A549 (cell line): ENCODE measurements around the gene CLDN14. TPM values are rescaled to one million over a fixed set of nuclear protein-coding genes. Genes with fewer than 3 reads are reported as not detected.
A peak's percentile ranks its signal among the peaks of the same experiment; 100 is the strongest.

Source experiments
- ATAC-seq, 2 experiments: fragments of 200-7000 bp in 1 of 2; fragments of >200 bp in 1 of 2; cut with Nextera tagmentation in 1 of 2; cut with Tn5 transposase in 1 of 2; 3 replicates each; pipeline versions ENCODE4 v1.8.0 to v1.9.1; 2018 to 2020; ENCODE audit warnings: mild to moderate bottlenecking in 1 of 2, moderate library complexity in 1 of 2
- CTCF ChIA-PET: fragments of 300-600 bp; sonication (Branson Sonifier 250); formaldehyde crosslinking; extraction: SDS; loops from one replicate; lab custom pipeline; 2021; ENCODE audit warnings: antibody characterized with exemption, inconsistent platforms; lab: Yijun Ruan, JAX
- POLR2A ChIA-PET: fragments of 350-600 bp; formaldehyde crosslinking; extraction: SDS; loops from one replicate; lab custom pipeline; 2021; ENCODE audit warnings: antibody characterized with exemption, inconsistent platforms; lab: Yijun Ruan, JAX
- DNase-seq, 2 experiments: peaks; one replicate each; pipeline versions ENCODE4 v3.0.0 to v3.0.0-alpha.2; 2011 to 2016; ENCODE audit warnings: low read depth in 1 of 2, low spot score in 1 of 2
- FAIRE-seq: peaks from 2 replicates; lab custom pipeline; 2011; peaks lifted over from hg19 to GRCh38; lab: Jason Lieb, UNC
- H3K27ac ChIP-seq, 2 experiments: fragments of >200 bp; sonication (Bioruptor Twin); formaldehyde crosslinking; 3 replicates each; pipeline ENCODE4 v1.5.1; 2016 to 2017
- H3K4me1 ChIP-seq: fragments of >200 bp; sonication (Bioruptor Twin); formaldehyde crosslinking; 3 replicates; pipeline ENCODE4 v1.6.1; 2016
- H3K4me2 ChIP-seq: fragments of >200 bp; sonication (Bioruptor Twin); formaldehyde crosslinking; 3 replicates; pipeline ENCODE4 v1.6.1; 2016
- H3K4me3 ChIP-seq: fragments of >200 bp; sonication (Bioruptor Twin); formaldehyde crosslinking; 3 replicates; pipeline ENCODE4 v1.5.1; 2016
- H3K9me3 ChIP-seq: fragments of >200 bp; sonication (Bioruptor Twin); formaldehyde crosslinking; 3 replicates; pipeline ENCODE4 v1.6.1; 2016
- BHLHE40 ChIP-seq: IDR thresholded peaks from 2 replicates; pipeline ENCODE4 v1.6.1; 2012; ENCODE audit warnings: low read depth, low read length, inconsistent platforms
- CEBPB ChIP-seq, 2 experiments: fragments of >200 bp in 1 of 2; sonication (Bioruptor Twin) in 1 of 2; formaldehyde crosslinking in 1 of 2; IDR thresholded peaks; 2 replicates each; pipeline ENCODE4 v1.6.1; 2012 to 2016
- CHD2 ChIP-seq: fragments of 150-350 bp; IDR thresholded peaks from 2 replicates; pipeline ENCODE4 v1.6.1; 2014; ENCODE audit warnings: low read length; ENCODE audit not compliant: partially characterized antibody
- GATA3 ChIP-seq: IDR thresholded peaks from 2 replicates; pipeline ENCODE4 v1.6.1; 2012; ENCODE audit warnings: borderline replicate concordance
- HDAC2 ChIP-seq: fragments of 200-600 bp; sonication (generic); IDR thresholded peaks from 2 replicates; pipeline ENCODE4 v1.6.1; 2016
- HEYL ChIP-seq: fragments of 250-450 bp; sonication (Bioruptor Pico); IDR thresholded peaks from 2 replicates; pipeline ENCODE4 v1.8.0; 2021; ENCODE audit warnings: mild to moderate bottlenecking, moderate library complexity
- HOXA7 ChIP-seq: fragments of 250-450 bp; sonication (Bioruptor Pico); IDR thresholded peaks from 2 replicates; pipeline ENCODE4 v1.5.0; 2020; ENCODE audit warnings: mild to moderate bottlenecking, moderate library complexity
- KDM5A ChIP-seq: fragments of 200-600 bp; sonication (generic); IDR thresholded peaks from 2 replicates; pipeline ENCODE4 v1.6.1; 2016; ENCODE audit warnings: antibody characterized with exemption, mild to moderate bottlenecking
- MAZ ChIP-seq: fragments of 150-350 bp; IDR thresholded peaks from 2 replicates; pipeline ENCODE4 v1.6.1; 2014; ENCODE audit warnings: antibody characterized with exemption, low read depth, low read length, borderline replicate concordance
- PHF8 ChIP-seq: fragments of 200-600 bp; sonication (generic); IDR thresholded peaks from 2 replicates; pipeline ENCODE4 v1.6.1; 2016; ENCODE audit warnings: low read depth, mild to moderate bottlenecking, antibody characterized with exemption, moderate library complexity, borderline replicate concordance
- POLR2A ChIP-seq: IDR thresholded peaks from 2 replicates; pipeline ENCODE4 v1.6.1; 2012; ENCODE audit warnings: mild to moderate bottlenecking, low read length
- RARB ChIP-seq: fragments of 250-450 bp; sonication (Bioruptor Pico); IDR thresholded peaks from 2 replicates; pipeline ENCODE4 v1.8.0; 2021; ENCODE audit warnings: mild to moderate bottlenecking, moderate library complexity
- SREBF2 ChIP-seq: fragments of 450-650 bp; IDR thresholded peaks from 2 replicates; pipeline ENCODE4 v1.6.1; 2014; ENCODE audit warnings: mild to moderate bottlenecking, moderate library complexity
- WGBS: methylation state at CpG from one replicate; pipeline ENCODE4 v1.1.6; 2017; ENCODE audit errors: missing lambda C conversion rate; 5-methylcytosine and 5-hydroxymethylcytosine counted together
- polyA plus RNA-seq, 4 experiments: library from polyadenylated mRNA; depleted of rRNA in 3 of 4; stranded (reverse); fragments of >200 nt; fragmentation: RNase III in 1 of 4; extraction: RNeasy Plus Mini Kit Qiagen cat#74134 plus additional on column Dnase treatment in 1 of 4; gene quantifications; 2 replicates in 3 of 4; 3 replicates in 1 of 4; pipeline ENCODE4 v1.2.3, GENCODE V29; 2011 to 2017
- TF ChIP-seq, protein P1 (sequence below): IDR thresholded peaks from 2 replicates; pipeline ENCODE4 v1.6.1; 2012
- TF ChIP-seq, protein P2 (sequence below): fragments of 200-600 bp; sonication (generic); IDR thresholded peaks from 2 replicates; pipeline ENCODE4 v1.6.1; 2016; ENCODE audit warnings: antibody characterized with exemption, mild to moderate bottlenecking, moderate library complexity
- TF ChIP-seq, protein P3 (sequence below): IDR thresholded peaks from 2 replicates; pipeline ENCODE4 v1.6.1; 2012
- TF ChIP-seq, protein P4 (sequence below): fragments of >200 bp; sonication (Bioruptor Twin); formaldehyde crosslinking; IDR thresholded peaks from 2 replicates; pipeline ENCODE4 v1.6.1; 2016
- TF ChIP-seq, protein P5 (sequence below): fragments of >200 bp; sonication (Bioruptor Twin); formaldehyde crosslinking; IDR thresholded peaks from 3 replicates; pipeline ENCODE4 v1.5.1; 2016

CLDN14 gene
- polyA plus RNA-seq, 2 of the 4 experiments (the other 2 are of a cell fraction), result not detected

DNA sequence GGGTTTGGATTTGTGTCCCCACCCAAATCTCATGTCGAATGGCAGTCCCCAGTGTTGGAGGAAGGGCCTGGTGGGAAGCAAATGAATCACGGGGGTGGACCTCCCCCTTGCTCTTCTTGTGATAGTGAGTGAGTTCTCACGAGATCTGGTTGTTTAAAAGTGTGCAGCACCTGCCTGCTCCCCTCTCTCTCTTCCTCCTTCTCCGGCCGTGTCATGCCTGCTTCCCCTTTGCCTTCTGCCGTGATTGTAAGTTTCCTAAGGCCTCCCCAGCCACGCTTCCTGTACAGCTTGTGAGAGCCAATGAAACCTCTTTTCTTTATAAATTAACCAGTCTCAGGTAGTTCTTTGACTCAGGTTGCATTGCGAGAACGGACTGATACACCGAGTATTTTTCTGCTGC is 15.9 kb downstream of the CLDN14 start:
- H3K4me2 ChIP-seq, result no peak overlapping the region
- H3K9me3 ChIP-seq, result no peaks in the 10 kb centered on the region
- no peak for ATAC-seq
- TF ChIP-seq, protein P1, sequence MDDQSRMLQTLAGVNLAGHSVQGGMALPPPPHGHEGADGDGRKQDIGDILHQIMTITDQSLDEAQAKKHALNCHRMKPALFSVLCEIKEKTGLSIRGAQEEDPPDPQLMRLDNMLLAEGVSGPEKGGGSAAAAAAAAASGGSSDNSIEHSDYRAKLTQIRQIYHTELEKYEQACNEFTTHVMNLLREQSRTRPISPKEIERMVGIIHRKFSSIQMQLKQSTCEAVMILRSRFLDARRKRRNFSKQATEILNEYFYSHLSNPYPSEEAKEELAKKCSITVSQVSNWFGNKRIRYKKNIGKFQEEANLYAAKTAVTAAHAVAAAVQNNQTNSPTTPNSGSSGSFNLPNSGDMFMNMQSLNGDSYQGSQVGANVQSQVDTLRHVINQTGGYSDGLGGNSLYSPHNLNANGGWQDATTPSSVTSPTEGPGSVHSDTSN, result no peak
- TF ChIP-seq MAZ, result no peak
- TF ChIP-seq HOXA7 (CRISPR knock-in tag), result no peak
- TF ChIP-seq, protein P2, sequence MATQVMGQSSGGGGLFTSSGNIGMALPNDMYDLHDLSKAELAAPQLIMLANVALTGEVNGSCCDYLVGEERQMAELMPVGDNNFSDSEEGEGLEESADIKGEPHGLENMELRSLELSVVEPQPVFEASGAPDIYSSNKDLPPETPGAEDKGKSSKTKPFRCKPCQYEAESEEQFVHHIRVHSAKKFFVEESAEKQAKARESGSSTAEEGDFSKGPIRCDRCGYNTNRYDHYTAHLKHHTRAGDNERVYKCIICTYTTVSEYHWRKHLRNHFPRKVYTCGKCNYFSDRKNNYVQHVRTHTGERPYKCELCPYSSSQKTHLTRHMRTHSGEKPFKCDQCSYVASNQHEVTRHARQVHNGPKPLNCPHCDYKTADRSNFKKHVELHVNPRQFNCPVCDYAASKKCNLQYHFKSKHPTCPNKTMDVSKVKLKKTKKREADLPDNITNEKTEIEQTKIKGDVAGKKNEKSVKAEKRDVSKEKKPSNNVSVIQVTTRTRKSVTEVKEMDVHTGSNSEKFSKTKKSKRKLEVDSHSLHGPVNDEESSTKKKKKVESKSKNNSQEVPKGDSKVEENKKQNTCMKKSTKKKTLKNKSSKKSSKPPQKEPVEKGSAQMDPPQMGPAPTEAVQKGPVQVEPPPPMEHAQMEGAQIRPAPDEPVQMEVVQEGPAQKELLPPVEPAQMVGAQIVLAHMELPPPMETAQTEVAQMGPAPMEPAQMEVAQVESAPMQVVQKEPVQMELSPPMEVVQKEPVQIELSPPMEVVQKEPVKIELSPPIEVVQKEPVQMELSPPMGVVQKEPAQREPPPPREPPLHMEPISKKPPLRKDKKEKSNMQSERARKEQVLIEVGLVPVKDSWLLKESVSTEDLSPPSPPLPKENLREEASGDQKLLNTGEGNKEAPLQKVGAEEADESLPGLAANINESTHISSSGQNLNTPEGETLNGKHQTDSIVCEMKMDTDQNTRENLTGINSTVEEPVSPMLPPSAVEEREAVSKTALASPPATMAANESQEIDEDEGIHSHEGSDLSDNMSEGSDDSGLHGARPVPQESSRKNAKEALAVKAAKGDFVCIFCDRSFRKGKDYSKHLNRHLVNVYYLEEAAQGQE, result no peak
- TF ChIP-seq, protein P3, sequence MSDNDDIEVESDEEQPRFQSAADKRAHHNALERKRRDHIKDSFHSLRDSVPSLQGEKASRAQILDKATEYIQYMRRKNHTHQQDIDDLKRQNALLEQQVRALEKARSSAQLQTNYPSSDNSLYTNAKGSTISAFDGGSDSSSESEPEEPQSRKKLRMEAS, result no peak
- TF ChIP-seq, all 56 proteins: peak for 0
- Histone ChIP-seq H3K4me1 (peaks cover 9% of the 10 kb centered on the region), H3K4me3 (no peak overlapping the region), H3K27ac (no peak overlapping the region)
- POLR2A ChIA-PET, result no interaction called here
- WGBS, result 81% methylated on average over 10 of the region's 10 CpGs
- CTCF ChIA-PET, result no interaction called here
- FAIRE-seq (no peak), DNase-seq (no peak)

DNA sequence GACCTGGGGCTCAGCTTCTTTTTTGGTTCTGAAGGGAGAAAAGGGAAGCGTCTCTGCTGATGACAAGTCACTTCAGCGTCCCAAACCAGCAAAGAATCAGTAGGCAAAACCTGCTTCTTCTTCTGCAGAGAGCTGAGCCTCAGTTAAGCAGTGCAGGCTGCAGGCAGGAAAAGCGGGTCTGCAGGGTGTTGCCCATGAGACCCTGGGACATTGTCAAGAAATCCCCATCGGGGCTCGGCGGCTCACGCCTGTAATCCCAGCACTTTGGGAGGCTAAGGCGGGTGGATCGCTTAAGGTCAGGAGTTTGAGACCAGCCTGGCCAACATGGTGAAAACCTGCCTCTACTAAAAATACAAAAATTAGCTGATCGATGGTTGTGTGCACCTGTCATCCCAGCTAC is 16.7 kb downstream of the CLDN14 start:
- no peak for FAIRE-seq
- Histone ChIP-seq H3K4me3 (no peak overlapping the region), H3K27ac (peak overlapping the region in 1 of 2 experiments; percentile 24; a peak in 1 of 6 replicates), H3K9me3 (no peaks in the 10 kb centered on the region), H3K4me1 (peaks cover 9% of the 10 kb centered on the region)
- no peak for ATAC-seq
- POLR2A ChIA-PET, result no interaction called here
- 97% methylated on average over 10 of the region's 10 CpGs for WGBS
- CTCF ChIA-PET, result interaction anchor here (1.0 kb wide), 1 partner anchor 44 kb away, joined by 3 read pairs; no protein-coding TSS in a partner anchor
- DNase-seq, result no peak
- TF ChIP-seq RARB (CRISPR knock-in tag) (no peak), CHD2 (no peak), GATA3 (no peak), KDM5A (no peak), BHLHE40 (no peak), POLR2A (no peak), PHF8 (no peak), CEBPB (IDR thresholded peaks at IDR 0.05) (no peak), HDAC2 (no peak), SREBF2 (no peak), HEYL (CRISPR knock-in tag) (no peak)
- TF ChIP-seq, protein P4, sequence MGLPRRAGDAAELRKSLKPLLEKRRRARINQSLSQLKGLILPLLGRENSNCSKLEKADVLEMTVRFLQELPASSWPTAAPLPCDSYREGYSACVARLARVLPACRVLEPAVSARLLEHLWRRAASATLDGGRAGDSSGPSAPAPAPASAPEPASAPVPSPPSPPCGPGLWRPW, result no peak
- TF ChIP-seq, protein P5, sequence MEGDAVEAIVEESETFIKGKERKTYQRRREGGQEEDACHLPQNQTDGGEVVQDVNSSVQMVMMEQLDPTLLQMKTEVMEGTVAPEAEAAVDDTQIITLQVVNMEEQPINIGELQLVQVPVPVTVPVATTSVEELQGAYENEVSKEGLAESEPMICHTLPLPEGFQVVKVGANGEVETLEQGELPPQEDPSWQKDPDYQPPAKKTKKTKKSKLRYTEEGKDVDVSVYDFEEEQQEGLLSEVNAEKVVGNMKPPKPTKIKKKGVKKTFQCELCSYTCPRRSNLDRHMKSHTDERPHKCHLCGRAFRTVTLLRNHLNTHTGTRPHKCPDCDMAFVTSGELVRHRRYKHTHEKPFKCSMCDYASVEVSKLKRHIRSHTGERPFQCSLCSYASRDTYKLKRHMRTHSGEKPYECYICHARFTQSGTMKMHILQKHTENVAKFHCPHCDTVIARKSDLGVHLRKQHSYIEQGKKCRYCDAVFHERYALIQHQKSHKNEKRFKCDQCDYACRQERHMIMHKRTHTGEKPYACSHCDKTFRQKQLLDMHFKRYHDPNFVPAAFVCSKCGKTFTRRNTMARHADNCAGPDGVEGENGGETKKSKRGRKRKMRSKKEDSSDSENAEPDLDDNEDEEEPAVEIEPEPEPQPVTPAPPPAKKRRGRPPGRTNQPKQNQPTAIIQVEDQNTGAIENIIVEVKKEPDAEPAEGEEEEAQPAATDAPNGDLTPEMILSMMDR, result no peak
- TF ChIP-seq, all 56 proteins: peak for 0
- H3K4me2 ChIP-seq, result no peak overlapping the region
